Stomach (tissue), 9 donors: ENCODE data around the gene TEX26. TPM values are rescaled to one million over a fixed set of nuclear protein-coding genes. Genes with fewer than 3 reads are reported as not detected.

Source experiments
- DNase-seq, 2 donors: peaks; one replicate each; pipeline versions ENCODE4 v3.0.0 to v3.0.0-alpha.2; 2013 to 2019
- H3K27ac ChIP-seq, 5 donors: fragments of 200-600 bp in 4 of 5; sonication (generic) in 4 of 5; one replicate each; pipeline ENCODE4 v1.5.1; 2013 to 2019; ENCODE audit warnings: mild to moderate bottlenecking in 1 of 5, moderate library complexity in 1 of 5
- H3K27me3 ChIP-seq, 3 donors: fragments of 200-600 bp; sonication (generic); one replicate each; pipeline ENCODE4 v1.5.1; 2017 to 2019; ENCODE audit warnings: mixed run types in 1 of 3
- H3K36me3 ChIP-seq, 4 donors: fragments of 200-600 bp; sonication (generic); 1 replicate in 3 of 4; 2 replicates in 1 of 4; pipeline ENCODE4 v1.5.1; 2016 to 2019
- H3K4me1 ChIP-seq, 4 donors: fragments of 200-600 bp; sonication (generic); one replicate each; pipeline ENCODE4 v1.5.1; 2016 to 2019
- H3K4me3 ChIP-seq, 4 donors: fragments of 200-600 bp; sonication (generic) in 3 of 4; one replicate each; pipeline ENCODE4 v1.5.1; 2016 to 2019; ENCODE audit warnings: mild to moderate bottlenecking in 1 of 4
- H3K9me3 ChIP-seq, 4 donors: fragments of 200-600 bp; sonication (generic); one replicate each; pipeline ENCODE4 v1.5.1; 2016 to 2019
- EP300 ChIP-seq: sonication (generic); formaldehyde crosslinking; IDR thresholded peaks from one replicate; pipeline ENCODE4 v1.6.1; 2017; ENCODE audit warnings: antibody characterized with exemption
- POLR2A ChIP-seq, 4 donors: fragments of 450-650 bp; IDR thresholded peaks; one replicate each; pipeline ENCODE4 v1.6.1; 2016; ENCODE audit warnings: antibody characterized with exemption in 4 of 4, control low read depth in 2 of 4, mild to moderate bottlenecking in 1 of 4, moderate library complexity in 1 of 4
- POLR2AphosphoS5 ChIP-seq, 3 donors: sonication (generic); formaldehyde crosslinking; IDR thresholded peaks; one replicate each; pipeline ENCODE4 v1.6.1; 2016; ENCODE audit warnings: antibody characterized with exemption in 3 of 3
- WGBS, 5 donors: extraction: QIAGEN DNeasy Blood & Tissue Kit in 3 of 5; methylation state at CpG; one replicate each; pipeline versions ENCODE4 v1.1.5 to v1.1.7; 2013 to 2018; 5-methylcytosine and 5-hydroxymethylcytosine counted together
- intact Hi-C: fragments of 100-400 bp; cut with DNase I; formaldehyde crosslinking; loops from one replicate; pipeline ENCODE4 v1.15.1; 2023; ENCODE audit warnings: low total_unique reads
- polyA plus RNA-seq, 3 donors: library from polyadenylated mRNA; stranded (reverse); fragments of 200-250 nt; gene quantifications; one replicate each; pipeline ENCODE4 v1.2.3, GENCODE V29; 2013
- total RNA-seq, 5 donors: library from RNA; depleted of rRNA; stranded (reverse); fragments of >200 nt; gene quantifications; one replicate each; pipeline versions ENCODE4 v1.1.0 to v1.2.3, GENCODE V29; 2014 to 2016
- TF ChIP-seq, protein P1 (sequence below), 7 experiments: fragments of 450-650 bp in 4 of 7; fragments of 200-600 bp in 3 of 7; sonication (generic) in 3 of 7; IDR thresholded peaks; one replicate each; pipeline ENCODE4 v1.5.1; 2016 to 2019; ENCODE audit warnings: antibody characterized with exemption in 7 of 7, control low read depth in 2 of 7, mild to moderate bottlenecking in 1 of 7
- donor health status: healthy with polysubstance abuse.
- donor health status: Bipolar disorder and iron deficiency.
- donor health status: healthy.

TEX26 gene
- total and polyA plus RNA-seq, 8 donors = 0.50 TPM; not detected in 7

DNA sequence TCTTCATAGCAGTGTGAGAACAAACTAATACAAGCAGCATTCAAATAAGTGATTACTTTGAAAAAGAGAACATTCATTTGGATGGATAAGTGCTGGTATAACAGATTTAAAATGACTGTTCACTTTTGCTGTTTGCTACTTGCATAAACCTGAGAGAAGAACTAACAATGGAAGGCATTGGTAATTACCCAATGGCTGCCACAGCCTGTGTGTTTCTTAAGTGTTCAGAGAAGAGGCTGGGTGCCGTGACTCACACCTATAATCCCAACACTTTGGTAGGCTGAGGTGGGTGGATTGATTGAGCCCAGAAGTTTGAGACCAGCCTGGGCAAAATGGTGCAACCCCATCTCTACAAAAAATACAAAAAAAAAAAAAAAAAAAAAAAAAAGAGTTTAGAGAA, 4.9 kb upstream of the TEX26 start:
- TF ChIP-seq POLR2A (IDR thresholded peaks at IDR 0.05) (no peak), POLR2AphosphoS5 (IDR thresholded peaks at IDR 0.05) (no peak), EP300 (no peak)
- TF ChIP-seq, protein P1, sequence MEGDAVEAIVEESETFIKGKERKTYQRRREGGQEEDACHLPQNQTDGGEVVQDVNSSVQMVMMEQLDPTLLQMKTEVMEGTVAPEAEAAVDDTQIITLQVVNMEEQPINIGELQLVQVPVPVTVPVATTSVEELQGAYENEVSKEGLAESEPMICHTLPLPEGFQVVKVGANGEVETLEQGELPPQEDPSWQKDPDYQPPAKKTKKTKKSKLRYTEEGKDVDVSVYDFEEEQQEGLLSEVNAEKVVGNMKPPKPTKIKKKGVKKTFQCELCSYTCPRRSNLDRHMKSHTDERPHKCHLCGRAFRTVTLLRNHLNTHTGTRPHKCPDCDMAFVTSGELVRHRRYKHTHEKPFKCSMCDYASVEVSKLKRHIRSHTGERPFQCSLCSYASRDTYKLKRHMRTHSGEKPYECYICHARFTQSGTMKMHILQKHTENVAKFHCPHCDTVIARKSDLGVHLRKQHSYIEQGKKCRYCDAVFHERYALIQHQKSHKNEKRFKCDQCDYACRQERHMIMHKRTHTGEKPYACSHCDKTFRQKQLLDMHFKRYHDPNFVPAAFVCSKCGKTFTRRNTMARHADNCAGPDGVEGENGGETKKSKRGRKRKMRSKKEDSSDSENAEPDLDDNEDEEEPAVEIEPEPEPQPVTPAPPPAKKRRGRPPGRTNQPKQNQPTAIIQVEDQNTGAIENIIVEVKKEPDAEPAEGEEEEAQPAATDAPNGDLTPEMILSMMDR (IDR thresholded peaks at IDR 0.05) = no peak
- H3K9me3 ChIP-seq = no peaks in the 10 kb centered on the region
- no peaks in the 10 kb centered on the region for H3K4me1 ChIP-seq
- no peaks in the 10 kb centered on the region for H3K36me3 ChIP-seq
- H3K27ac ChIP-seq = no peak overlapping the region
- 90 to 96% (median 94%) methylated on average over 1 of the region's 1 CpG for WGBS, 5 donors
- intact Hi-C loops = no loop called here
- peaks cover 0 to 20% (median 3%) of the 10 kb centered on the region in 3 donors for H3K27me3 ChIP-seq
- H3K4me3 ChIP-seq = no peak overlapping the region
- DNase-seq = no peak

DNA sequence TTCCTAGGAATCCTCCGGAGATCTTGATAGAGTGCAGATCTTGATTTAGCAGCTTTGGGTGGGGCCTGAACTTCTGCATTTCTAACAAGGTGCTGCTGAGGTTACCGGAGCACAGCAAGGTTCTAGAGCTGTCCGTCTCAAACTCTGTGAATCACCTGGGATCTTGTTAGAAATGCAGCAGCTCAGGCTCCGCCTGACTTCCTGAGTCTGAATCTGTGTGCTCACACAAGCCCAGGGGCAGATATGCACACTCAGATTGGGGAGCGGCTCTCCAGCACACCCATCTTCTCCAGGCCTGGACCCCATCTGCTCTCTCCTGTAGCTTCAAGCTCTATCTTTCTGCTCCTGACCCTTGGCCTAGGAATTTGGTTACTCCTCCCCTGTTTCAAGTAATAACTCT, 3.5 kb upstream of the TEX26 start:
- intact Hi-C loops = no loop called here
- H3K27ac ChIP-seq = no peak overlapping the region
- peaks cover 0 to 33% (median 7%) of the 10 kb centered on the region in 3 donors for H3K27me3 ChIP-seq
- H3K36me3 ChIP-seq = no peaks in the 10 kb centered on the region
- H3K9me3 ChIP-seq = no peaks in the 10 kb centered on the region
- no peaks in the 10 kb centered on the region for H3K4me1 ChIP-seq
- H3K4me3 ChIP-seq = no peak overlapping the region
- no peak for DNase-seq
- TF ChIP-seq POLR2A (IDR thresholded peaks at IDR 0.05) = no peak
- TF ChIP-seq POLR2AphosphoS5 (IDR thresholded peaks at IDR 0.05) = no peak
- TF ChIP-seq, protein P1 (IDR thresholded peaks at IDR 0.05) = no peak
- TF ChIP-seq EP300 = no peak
- 69 to 89% (median 73%) methylated on average over 5 of the region's 5 CpGs for WGBS, 5 donors

DNA sequence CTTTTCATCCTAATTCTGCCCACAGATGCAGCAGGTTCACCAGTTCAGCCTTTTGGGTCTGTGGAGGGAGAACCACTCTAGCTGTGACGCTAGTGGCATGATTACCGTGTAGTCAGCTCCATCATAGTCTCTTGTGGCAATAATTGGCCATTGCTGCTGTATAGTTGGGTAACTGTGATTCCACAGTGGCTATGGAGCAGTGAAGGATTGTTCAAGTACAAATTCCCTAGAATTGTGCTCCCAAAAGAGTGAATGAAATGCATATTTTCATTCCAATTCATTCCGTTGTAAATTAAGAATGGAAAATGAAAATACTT, 856 bp downstream of the TEX26 start:
- no peak for DNase-seq
- Histone ChIP-seq H3K27me3 (peaks cover 0 to 46% (median 7%) of the 10 kb centered on the region in 3 donors), H3K4me1 (no peaks in the 10 kb centered on the region), H3K9me3 (peaks cover 0 to 6% (median 5%) of the 10 kb centered on the region in 4 donors), H3K4me3 (no peak overlapping the region), H3K36me3 (no peaks in the 10 kb centered on the region), H3K27ac (no peak overlapping the region)
- intact Hi-C loops = no loop called here
- 83 to 95% (median 85%) methylated on average over 3 of the region's 3 CpGs for WGBS, 5 donors
- no peak for TF ChIP-seq POLR2A (IDR thresholded peaks at IDR 0.05)
- TF ChIP-seq, protein P1 (IDR thresholded peaks at IDR 0.05) = no peak
- no peak for TF ChIP-seq EP300
- TF ChIP-seq POLR2AphosphoS5 (IDR thresholded peaks at IDR 0.05) = no peak

DNA sequence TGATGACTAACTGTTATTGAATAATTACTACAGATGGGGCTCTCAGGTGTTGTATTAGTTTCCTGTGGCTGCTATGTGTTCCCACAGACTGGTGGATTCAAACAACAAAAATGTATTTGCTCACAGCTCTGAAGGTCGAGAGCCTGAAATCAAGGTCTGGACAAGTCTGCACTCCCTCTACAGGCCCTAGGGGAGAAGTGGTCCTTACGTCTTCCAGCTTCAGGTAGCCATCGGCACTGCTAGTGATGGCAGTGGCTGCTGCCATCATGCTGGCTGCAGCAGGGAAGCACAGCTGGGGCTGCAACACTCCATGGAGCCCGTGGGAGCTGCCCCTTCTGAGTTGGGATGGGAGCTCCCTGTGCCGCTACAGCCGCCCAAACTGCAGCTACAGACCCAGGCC, 1.9 kb downstream of the TEX26 start:
- Histone ChIP-seq H3K9me3 (peaks cover 0 to 12% (median 9%) of the 10 kb centered on the region in 4 donors), H3K4me3 (no peak overlapping the region), H3K36me3 (no peaks in the 10 kb centered on the region), H3K4me1 (no peaks in the 10 kb centered on the region), H3K27me3 (peaks cover 0 to 46% (median 7%) of the 10 kb centered on the region in 3 donors), H3K27ac (no peak overlapping the region)
- DNase-seq = peak in 1 of 2 donors; percentile 18
- WGBS, 5 donors = 58 to 83% (median 61%) methylated on average over 1 to 6 of the region's 6 CpGs
- intact Hi-C loops = no loop called here
- no peak for TF ChIP-seq POLR2A (IDR thresholded peaks at IDR 0.05)
- TF ChIP-seq POLR2AphosphoS5 (IDR thresholded peaks at IDR 0.05) = no peak
- TF ChIP-seq, protein P1 (IDR thresholded peaks at IDR 0.05) = no peak
- no peak for TF ChIP-seq EP300
